HPDE6-E6E7 (cell line): Measurements from ENCODE around the gene PLOD2.

Experiments
- DNase-seq: peaks from one replicate; pipeline ENCODE4 v3.0.0; 2011; ENCODE audit warnings: missing footprints; ENCODE audit errors: extremely low spot score

Gene PLOD2

GRCh38 chr3:146100825-146101444 is 60.0 kb downstream of the PLOD2 start:
- no peak for DNase-seq

- DNase-seq, result no peak
These were observed 60.8 kb downstream of the PLOD2 start for GRCh38 chr3:146100180-146100579.

DNA sequence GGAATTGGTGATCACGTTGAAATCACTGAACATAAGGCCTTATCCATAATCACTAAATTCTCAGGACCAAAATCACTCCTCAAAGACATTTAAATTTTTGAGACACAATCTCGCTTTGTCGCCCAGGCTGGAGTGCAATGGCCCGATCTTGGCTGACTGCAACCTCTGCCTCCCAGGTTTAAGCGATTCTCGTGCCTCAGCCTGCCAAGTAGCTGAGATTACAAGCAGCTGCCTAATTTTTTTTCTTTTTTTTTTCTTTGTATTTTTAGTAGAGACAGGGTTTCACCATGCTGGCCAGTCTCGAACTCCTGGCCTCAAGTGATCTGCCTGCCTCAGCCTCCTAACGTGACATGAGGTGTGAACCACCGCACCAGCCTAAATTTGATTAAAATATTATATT is 61.7 kb downstream of the PLOD2 start:
- no peak for DNase-seq

DNA sequence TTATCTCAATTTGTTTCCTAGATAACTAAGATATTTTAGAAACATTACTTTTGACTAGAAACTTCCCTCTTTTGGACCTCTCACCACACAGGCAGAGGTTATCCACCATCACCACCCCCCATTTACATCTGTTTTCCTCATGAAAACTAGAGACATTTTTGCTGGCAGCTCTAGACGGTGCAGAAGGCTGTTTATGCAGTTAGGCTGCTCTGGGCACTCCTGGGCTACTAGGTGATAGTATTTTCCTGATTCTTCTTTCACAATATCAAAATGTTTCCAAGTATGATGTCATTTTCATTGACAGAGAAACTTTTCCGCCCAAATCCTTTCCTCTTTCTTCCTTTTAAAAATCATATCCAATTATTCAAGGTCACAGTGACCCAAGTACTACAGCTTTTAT is 67.1 kb downstream of the PLOD2 start:
- no peak for DNase-seq

DNA sequence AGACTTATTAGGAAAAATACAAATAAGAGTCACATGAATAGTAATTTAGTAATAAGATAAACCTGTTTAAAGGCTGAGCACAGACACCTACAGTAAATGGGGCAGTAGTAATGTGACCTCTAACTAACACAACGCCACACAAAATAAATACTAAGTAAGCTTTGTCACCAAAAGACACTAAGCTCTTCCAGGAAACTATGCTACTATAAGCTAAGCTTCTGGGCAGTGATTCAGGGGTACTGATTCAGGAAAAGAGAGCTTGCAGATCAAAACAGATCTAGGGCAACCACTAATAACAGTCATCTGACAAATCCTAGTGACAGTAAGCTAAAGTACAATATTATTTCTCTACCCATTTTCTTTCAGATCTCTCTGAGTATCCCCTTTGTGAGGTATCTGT is 68.8 kb downstream of the PLOD2 start:
- DNase-seq, result no peak

DNA sequence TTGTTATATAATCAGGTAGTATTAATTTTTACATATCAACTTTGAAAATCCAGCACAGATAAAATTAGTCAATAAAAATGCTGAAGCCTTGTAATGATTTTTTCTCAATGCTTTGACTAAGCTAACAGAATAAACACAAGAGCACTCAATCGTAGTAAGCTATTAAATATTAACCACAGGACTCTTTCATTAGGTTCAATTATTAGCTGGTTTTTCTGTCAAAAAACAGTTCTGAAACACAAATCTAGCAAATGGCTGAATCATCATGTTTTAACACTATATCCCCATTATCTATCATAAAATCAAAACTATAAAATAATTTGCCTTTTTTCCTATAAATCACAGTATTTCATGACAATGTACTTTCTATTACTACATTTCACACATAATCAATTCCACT is 69.6 kb downstream of the PLOD2 start:
- DNase-seq, result no peak

DNA sequence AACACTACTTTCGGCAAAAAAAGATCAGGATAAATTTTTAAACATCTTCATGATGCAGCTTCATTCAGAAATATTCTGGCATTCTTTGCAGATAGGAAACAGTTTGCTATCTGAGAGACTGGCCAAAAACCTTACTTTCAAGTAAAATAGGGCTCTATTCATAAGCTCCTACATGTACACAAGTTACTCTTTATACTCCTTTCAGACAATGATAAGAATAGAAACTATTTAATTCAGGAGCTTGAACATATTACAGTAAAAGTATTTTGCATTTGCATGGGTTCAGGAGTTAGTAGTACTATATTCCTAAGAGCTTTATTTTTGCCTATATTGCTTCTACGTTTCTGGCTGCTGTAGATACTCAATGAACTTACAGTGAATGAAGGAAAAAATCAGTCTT is 70.5 kb downstream of the PLOD2 start:
- no peak for DNase-seq

GRCh38 chr3:146088840-146089239 is 72.1 kb downstream of the PLOD2 start:
- DNase-seq, result no peak

DNA sequence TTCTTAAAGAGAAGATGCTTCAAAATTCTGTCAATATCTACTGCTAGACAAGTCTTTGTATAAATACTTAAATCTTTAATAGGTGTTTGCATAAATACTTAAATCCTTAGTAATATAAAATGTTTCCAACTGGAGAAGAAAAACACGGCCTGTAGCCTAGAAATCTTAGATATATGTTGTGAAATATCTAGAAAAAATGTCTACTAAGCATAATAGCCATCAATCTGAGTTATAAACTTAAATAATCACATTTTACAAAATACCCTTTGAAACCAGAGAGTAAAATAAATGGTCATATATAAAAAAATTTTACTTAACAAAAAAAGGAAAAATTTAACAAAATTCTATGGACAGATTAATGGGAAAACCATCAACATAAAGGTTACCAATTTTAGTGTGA is 73.9 kb downstream of the PLOD2 start:
- DNase-seq, result no peak

- no peak for DNase-seq
These were observed 74.8 kb downstream of the PLOD2 start for GRCh38 chr3:146086211-146086610.

- no peak for DNase-seq
These were observed 75.3 kb downstream of the PLOD2 start for GRCh38 chr3:146085678-146086077.

DNA sequence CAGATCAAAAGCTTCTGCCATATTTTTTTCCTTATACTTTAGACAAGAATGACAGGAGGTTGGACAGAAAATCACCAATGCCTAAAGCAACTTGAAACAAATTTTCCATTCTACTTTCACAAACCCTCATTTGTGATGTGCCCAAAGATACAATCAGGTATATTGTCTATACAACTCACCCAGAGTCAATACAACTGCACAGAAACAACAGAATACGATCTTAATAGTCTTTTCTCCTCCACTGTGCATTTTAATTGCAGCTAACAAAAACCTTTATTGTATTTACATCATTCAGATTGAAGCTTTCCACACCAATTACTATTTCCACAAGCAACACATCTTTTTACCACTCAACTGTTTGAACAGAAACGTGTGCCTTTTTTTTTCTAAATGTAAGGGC is 80.4 kb downstream of the PLOD2 start:
- no peak for DNase-seq

DNA sequence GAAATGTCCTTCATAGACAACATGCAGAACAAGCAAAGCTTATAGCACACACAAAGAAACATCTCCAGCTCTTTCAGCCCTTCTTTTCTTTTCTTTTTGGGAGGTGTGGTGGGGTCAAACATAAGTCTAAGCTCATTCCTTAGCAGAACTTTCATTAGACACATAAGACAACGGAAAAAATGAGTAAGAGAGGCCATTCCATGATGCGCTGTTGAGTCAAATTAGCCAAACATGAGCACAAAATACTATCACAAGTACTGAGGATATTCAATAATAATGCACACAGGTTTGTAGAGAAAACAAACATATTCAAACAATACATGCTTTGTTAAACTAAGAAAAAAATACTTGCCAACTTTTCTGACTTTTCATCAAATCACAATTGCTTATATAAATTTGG is 83.0 kb downstream of the PLOD2 start:
- no peak for DNase-seq

DNA sequence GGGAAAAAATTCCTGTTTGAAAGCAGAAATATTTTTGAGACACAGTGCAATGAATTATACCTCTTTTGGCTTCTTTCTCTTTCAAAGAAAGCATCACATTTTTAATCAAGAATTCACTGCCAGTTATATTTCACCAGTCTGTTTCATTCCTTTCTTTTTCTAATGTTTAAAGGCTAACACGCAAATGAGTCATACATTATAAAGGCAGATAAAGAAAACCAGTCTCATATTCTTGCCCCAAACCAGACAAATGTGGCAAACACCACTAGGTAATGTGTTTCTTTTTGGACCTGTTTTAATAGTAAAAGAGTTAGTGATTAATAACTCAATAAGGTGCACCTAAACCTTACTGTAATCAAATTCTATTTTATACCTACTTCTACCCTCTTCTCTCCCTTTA is 83.8 kb downstream of the PLOD2 start:
- DNase-seq, result no peak

DNA sequence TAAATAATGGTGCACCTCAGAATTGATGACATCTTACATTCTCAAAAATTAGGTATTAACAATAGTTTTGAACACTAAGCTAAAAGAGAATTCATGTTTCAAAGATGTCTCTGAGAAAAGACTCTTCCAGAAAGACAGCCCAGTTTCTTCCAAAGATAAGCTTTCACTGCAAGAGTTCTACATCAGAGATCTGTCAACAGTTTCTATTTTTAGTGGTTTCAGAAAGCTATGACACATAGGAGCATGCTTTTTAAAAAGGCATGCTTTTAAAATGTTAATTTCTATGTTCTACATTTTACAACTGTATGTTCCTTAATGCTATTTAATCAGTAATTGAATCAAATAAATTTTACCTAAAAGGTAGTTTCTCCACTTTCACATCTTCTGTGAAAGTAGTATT is 88.2 kb downstream of the PLOD2 start:
- DNase-seq, result no peak

GRCh38 chr3:146072061-146072460 is 88.9 kb downstream of the PLOD2 start:
- DNase-seq, result no peak

DNA sequence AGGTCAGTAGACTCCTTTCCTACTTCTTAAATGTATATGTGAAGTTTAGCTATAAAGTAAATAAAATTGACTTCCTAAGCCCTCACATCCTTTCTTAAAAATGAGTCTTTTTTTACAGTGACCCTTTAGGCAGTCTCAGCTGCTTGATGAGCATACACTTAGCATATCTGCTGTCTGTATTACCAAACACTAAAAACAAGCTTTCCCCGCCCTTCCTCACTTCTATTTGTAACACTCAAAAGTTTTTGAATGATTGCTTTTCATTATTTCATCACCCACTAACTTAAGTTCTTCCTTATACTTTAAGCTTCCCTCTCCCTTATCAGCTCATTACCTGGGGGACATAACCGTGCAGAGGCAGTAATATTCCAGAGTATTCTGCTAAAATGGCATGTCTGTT is 89.4 kb downstream of the PLOD2 start:
- no peak for DNase-seq

DNA sequence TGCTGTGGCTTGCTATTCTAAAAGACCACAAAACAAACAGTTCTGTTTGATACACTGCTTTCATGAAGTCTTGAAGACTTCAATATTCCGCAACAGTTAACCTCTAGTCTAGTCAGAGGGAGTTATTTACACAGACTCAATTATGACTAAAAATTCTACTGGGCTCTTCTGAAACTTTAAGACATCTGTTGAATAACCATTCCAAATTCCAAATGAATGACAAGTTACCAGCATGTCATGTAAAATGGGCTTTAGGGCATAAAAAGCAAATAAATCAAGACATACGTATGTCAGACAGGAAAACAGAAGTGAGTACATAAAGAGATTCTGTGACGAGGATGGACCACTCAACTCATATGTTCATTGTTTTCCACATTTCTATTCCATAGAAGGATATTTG is 93.9 kb downstream of the PLOD2 start:
- no peak for DNase-seq

GRCh38 chr3:146065573-146066006 is 95.4 kb downstream of the PLOD2 start:
- no peak for DNase-seq

- DNase-seq, result no peak
These were observed 102.7 kb downstream of the PLOD2 start for GRCh38 chr3:146058241-146058640.

- DNase-seq, result no peak
These were observed 108.1 kb downstream of the PLOD2 start for GRCh38 chr3:146052791-146053310.

- DNase-seq, result no peak
These were observed 108.8 kb downstream of the PLOD2 start for GRCh38 chr3:146052056-146052790.

GRCh38 chr3:146050691-146051090 is 110.3 kb downstream of the PLOD2 start:
- no peak for DNase-seq
